ENCODE results near the gene PLS1.
"Not testable (repeated sequence)": the region's sequence is repeated elsewhere in the genome, so short reads cannot be mapped to it uniquely, and the experiment has no call there.

The PLS1 gene

DNA sequence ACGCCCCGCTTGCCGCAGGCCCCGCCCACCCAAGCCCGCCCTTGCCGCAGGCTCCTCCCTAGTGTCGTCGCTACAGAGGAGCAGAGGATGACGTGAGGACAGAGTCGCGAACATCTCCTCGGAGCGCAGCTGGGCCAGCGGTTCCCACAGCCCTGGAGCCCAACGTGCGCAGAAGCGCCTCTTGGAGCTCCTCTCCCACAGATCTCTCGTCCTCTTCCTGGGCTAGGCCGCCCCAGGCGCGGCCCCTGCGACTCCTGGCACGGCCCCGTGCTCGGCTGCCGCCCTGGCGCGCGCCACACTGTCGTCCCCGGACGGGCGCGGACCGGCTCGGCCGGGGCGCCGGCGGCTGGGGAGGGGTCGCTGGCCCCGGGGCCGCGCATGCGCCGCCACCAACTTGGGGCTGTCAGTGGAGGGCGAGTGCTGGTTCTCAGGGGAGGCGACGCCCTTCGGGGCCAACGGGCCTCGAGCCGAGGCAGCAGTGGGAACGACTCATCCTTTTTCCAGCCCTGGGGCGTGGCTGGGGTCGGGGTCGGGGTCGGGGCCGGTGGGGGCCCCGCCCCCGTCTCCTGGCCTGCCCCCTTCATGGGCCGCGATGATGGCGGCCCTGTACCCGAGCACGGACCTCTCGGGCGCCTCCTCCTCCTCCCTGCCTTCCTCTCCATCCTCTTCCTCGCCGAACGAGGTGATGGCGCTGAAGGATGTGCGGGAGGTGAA, 127.9 kb downstream of the PLS1 start, which contains the start of gene TRPC1:
Gene TRPC1, plus strand, starts transcription at position 67 of the 714 bp plus-strand sequence. Its CDS starts 526 bp downstream, at position 593.
- no peak for TF ChIP-seq ZNF274 (IDR thresholded peaks at IDR 0.05; ENCODE audit: low read depth, low read length)

DNA sequence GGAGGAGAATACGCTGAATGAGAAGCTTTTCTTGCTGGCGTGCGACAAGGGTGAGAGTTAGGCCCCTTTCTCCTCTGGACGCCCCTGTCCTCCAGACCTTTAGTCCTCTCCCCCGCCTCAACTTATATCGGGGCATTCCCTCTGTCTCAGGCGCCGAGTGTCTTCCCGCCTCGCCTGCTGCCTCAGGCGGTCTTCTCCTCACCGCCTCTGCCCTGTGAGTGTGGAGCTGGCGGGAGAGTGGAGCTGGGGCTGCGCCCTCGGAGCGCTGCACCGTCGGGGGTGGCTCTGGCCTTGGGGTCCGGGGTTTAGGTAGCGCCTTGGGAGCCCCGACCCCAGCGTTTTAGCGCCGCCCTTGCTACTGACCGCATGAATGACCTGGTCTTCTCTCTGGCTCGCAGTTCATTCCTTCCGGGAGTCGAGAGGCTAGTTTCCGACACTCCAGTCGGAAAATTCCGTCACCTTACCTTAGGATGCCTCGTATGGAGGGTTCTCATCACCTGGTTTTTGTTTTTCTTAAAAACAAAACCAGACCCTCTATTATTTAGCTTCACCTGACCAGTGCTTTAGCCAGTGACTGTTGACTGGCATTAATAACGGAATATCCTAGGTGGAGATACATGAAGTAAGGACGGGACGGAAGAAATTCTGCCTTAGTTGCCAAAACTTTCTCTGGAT, 128.6 kb downstream of the PLS1 start:
- H3K4me3 ChIP-seq (ENCODE audit: low read length) = peak overlapping the region; percentile 72
- TF ChIP-seq ZNF274 (IDR thresholded peaks at IDR 0.05; ENCODE audit: low read depth, low read length) = no peak

More for the DNA sequence above, 127.9 kb downstream of the PLS1 start, which contains the start of gene TRPC1:
- peak within 1 kb of the TSS; percentile 72 for H3K4me3 ChIP-seq (ENCODE audit: low read length)

DNA sequence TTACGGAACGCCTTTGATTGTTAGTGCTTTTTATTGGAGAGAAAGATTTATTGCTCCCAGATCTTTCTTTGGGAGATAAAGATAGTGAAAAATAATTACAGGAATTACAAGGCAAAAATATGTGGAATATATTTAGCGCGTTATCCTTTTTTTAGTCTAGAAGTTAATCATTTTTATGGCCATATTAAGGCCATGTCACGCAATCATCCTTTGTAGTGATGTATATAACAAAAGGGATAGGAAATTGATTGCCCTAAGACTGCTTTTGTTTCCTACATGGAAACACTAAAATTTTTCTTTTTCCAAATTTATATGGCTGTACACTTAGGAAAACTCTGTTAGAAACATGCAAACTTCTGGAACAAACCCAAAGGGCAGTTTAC, 129.2 kb downstream of the PLS1 start:
- no peak for TF ChIP-seq ZNF274 (IDR thresholded peaks at IDR 0.05; ENCODE audit: low read depth, low read length)
- peak overlapping the region; percentile 72; the same call in 1 of the 2 replicates for H3K4me3 ChIP-seq (ENCODE audit: low read length)

DNA sequence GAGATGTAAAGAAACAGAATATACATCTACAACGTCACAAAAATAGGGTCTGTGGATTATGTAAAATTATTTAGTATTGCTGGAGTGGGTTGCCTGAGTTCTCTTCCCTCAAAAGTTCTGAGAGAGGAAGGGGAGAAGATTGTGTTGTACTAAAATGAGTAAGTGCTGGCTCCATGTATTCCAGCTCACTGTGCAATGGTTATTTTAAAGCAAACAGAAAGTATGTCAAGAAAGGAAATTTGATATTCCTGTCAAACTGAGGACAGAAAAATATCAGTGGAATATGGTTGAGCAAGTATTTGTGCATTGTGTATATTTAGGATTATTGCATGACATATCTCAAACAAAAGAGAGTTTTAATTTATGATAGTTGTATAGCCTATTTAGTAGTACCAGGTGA, 129.8 kb downstream of the PLS1 start:
- TF ChIP-seq ZNF274 (IDR thresholded peaks at IDR 0.05; ENCODE audit: low read depth, low read length) = no peak
- H3K4me3 ChIP-seq (ENCODE audit: low read length) = no peak overlapping the region

DNA sequence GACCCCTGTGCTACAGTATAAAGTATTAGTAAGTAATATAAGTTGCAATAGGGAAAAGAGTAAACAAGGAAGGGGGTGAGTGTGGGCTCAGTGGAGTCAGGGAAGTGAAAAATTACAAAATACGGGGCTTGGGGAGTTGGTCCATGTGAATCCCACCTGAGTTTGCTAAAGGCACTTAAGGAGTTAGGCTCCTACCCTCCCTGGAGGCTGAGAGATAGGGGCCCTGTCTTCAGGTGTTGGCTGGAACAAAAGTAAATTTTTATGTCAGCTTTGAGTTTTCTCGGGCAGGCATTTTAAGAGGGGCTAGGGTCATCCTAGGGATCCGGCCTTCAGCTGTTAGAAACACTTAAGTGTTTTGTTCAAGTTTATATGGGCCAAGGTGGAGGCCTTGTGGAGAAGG, 135.9 kb downstream of the PLS1 start:
- TF ChIP-seq ZNF274 (IDR thresholded peaks at IDR 0.05; ENCODE audit: low read depth, low read length) = no peak
- no peak overlapping the region for H3K4me3 ChIP-seq (ENCODE audit: low read length)

DNA sequence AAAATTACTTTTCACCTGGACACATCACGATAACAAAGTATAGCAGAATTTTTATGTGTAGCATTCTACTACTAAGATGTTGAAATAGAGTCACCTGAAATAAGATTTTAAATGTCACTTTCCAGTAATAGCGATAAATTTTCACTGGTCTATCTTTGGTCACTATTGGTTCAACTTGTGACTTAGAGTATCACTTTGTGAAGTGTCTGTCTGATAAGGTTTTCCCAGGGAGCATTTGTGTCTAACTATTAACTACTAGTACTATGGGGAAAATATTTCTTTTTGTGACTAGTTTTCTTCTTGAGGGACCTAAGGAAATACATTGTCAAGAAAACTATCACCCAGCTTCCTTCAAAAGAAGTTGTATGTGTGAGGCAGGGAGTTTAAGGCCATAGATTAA, 138.6 kb downstream of the PLS1 start:
- no peak for TF ChIP-seq ZNF274 (IDR thresholded peaks at IDR 0.05; ENCODE audit: low read depth, low read length)
- no peak overlapping the region for H3K4me3 ChIP-seq (ENCODE audit: low read length)

DNA sequence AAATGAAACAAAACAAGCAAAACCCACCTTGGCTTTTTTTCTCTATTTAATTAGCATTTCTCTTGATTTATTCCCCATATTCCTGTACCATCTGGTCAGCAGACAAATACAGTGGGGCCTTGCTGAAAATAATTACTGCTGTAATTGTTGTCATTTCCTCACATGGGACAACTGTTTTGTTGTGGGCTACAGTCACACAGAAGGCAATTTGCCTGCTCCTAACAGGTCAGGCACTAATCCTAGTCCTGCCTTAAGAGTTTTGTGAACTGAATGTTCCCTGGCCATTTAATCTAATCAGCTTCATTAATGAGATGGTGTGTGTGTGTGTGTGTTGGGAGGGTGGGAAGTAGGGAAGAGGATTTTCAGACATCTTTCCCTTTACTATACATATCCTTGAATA, 139.3 kb downstream of the PLS1 start:
- H3K4me3 ChIP-seq (ENCODE audit: low read length) = no peak overlapping the region
- no peak for TF ChIP-seq ZNF274 (IDR thresholded peaks at IDR 0.05; ENCODE audit: low read depth, low read length)

DNA sequence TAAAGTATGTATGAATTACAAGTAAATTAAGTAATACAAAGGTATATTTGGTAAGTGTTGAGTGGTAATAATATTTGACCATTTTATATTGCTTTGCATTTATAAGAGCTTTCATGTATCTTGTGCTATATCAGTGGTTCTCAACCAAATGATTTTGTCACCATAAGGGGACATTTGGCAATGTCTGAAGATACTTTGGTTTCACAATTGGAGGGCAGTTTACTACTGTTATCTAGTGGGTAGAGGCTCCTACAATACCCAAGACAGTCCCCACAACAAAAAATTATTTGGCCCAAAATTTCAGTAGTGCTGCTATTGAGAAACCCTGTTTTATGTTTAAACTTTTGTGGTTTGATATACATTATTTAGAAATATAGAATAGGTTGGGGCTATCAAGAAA, 142.2 kb downstream of the PLS1 start:
- no peak for TF ChIP-seq ZNF274 (IDR thresholded peaks at IDR 0.05; ENCODE audit: low read depth, low read length)
- no peak overlapping the region for H3K4me3 ChIP-seq (ENCODE audit: low read length)

DNA sequence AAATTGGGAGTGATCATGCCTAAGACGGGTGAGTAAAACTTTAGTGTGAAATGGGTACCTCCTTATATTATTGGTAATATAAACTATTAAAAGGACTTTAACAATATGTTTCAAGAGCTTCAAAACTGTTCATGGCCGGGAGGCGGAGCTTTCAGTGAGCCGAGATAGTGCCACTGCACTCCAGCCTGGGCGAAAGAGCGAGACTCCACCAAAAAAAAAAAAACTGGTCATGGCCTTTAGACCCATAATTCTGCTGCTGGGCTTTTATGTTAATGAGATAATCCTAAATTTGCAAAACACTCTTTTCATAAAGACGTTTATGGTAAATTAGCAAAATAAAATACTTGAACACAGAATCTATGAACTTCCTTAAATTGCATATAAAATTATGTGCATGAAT, 150.5 kb downstream of the PLS1 start:
- no peak overlapping the region for H3K4me3 ChIP-seq (ENCODE audit: low read length)
- TF ChIP-seq ZNF274 (IDR thresholded peaks at IDR 0.05; ENCODE audit: low read depth, low read length) = no peak

DNA sequence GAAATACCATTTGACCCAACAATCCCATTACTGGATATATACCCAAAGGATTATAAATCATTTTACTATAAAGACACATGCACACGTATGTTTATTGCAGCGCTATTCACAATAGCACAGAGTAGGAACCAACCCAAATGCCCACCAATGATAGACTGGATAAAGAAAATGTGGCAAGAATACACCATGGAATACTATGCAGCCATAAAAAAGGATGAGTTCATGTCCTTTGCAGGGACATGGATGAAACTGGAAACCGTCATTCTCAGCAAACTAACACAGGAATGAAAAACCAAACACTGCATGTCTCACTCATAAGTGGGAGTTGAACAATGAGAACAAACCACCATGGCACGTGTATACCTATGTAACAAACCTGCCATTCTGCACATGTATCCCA, 154.3 kb downstream of the PLS1 start:
- H3K4me3 ChIP-seq (ENCODE audit: low read length) = not testable (repeated sequence)

DNA sequence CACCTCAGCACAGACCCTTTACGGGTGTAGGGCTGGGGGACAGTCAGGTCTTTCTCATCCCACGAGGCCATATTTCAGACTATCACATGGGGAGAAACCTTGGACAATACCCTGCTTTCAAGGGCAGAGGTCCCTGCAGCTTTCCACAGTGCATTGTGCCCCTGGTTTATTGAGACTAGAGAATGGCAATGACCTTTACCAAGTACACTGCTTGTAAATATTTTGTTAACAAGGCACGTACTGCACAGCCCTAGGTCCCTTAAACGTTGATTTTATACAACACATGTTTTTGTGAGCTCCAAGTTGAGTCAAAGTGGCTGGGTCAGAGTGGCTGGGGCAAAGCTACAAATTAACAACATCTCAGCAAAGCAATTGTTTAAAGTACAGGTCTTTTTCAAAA, 156.4 kb downstream of the PLS1 start:
- not testable (repeated sequence) for H3K4me3 ChIP-seq (ENCODE audit: low read length)

DNA sequence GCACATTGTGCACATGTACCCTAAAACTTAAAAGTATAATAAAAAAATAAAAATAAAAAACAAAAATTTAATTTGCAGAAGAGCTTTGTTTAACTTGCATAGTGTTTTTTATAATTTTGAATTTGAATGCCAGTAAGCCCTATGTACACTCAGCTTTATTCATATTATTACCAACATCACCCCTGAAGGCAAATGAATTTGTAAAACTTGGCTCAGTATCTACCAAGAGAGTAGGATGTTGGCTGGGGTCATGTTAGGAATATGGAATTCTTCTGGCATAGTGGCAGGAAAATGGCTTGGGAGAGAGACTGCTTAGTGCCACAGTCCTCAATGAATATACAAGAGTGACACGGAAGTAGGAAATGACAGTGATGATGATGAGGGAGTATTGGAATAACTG, 158.3 kb downstream of the PLS1 start:
- no peak for TF ChIP-seq ZNF274 (IDR thresholded peaks at IDR 0.05; ENCODE audit: low read depth, low read length)
- H3K4me3 ChIP-seq (ENCODE audit: low read length) = no peak overlapping the region

Data from GM08714 (cell line).